ENCODE data around the gene C6orf52. TPM values are rescaled to one million over a fixed set of nuclear protein-coding genes. Genes with fewer than 3 reads are reported as not detected.
"Not testable (repeated sequence)": the region's sequence is repeated elsewhere in the genome, so short reads cannot be mapped to it uniquely, and the experiment has no call there.

C6orf52 gene
- total RNA-seq, 1 experiment from 2014 or later: 2.9 TPM

DNA sequence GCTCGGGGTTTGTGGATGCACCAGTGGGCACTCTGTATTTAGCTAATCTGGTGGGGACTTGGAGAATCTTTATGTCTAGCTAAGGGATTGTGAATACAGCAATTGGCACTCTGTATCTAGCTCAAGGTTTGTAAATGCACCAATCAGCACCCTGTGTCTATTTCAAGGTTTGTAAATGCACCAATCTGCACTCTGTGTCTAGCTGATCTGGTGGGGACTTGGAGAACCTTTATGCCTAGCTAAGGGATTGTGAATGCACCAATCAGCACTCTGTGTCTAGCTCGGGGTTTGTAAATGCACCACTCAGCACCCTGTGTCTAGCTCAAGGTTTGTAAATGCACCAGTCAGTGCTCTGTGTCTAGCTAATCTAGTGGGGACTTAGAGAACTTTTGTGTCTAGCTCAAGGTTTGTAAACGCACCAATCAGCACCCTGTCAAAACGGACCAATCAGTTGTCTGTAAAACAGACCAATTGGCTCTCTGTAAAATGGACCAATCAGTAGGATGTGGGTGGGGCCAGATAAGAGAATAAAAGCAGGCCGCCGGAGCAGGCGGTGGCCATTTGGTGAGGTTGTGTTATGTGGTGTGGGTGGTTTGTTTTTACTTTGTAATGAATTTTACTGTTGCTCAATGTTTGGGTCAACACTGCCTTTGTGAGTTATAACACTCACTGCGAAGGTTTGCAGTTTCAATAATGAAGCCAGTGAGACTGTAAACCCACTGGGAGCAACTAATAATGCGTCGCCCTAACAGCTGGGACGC, 33.8 kb downstream of the C6orf52 start:
- DNase-seq (ENCODE audit: low spot score); in situ Hi-C loops (cut with HindIII; ENCODE audit: low sequenced_read_pairs): not testable (repeated sequence)

DNA sequence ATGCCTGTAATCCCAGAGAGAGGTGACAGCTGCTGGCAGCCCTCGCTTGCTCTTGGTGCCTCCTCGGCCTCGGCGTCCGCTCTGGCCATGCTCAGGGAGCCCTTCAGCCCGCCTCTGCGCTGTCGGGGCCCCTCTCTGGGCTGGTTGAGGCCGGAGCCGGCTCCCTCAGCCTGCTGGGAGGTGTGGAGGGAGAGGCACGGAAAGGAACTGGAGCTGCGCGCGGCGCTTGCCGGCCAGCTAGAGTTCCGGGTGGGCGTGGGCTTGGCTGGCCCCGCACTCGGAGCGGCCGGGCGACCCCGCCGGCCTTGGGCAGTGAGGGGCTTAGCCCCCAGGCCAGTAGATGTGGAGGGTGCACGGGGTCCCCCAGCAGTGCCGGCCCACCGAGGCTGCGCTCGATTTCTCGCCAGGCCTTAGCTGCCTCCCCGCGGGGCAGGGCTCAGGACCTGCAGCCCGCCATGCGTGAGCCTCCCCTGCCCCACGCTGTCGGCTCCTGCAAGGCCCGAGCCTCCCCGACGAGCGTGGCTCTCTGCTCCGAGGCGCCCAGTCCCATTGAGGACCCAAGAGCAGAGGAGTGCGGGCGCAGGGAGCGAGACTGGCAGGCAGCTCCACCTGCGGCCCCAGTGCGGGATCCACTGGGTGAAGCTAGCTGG, 34.6 kb downstream of the C6orf52 start:
- DNase-seq (ENCODE audit: low spot score): no peak
- in situ Hi-C loops (cut with HindIII; ENCODE audit: low sequenced_read_pairs): no loop called here

DNA sequence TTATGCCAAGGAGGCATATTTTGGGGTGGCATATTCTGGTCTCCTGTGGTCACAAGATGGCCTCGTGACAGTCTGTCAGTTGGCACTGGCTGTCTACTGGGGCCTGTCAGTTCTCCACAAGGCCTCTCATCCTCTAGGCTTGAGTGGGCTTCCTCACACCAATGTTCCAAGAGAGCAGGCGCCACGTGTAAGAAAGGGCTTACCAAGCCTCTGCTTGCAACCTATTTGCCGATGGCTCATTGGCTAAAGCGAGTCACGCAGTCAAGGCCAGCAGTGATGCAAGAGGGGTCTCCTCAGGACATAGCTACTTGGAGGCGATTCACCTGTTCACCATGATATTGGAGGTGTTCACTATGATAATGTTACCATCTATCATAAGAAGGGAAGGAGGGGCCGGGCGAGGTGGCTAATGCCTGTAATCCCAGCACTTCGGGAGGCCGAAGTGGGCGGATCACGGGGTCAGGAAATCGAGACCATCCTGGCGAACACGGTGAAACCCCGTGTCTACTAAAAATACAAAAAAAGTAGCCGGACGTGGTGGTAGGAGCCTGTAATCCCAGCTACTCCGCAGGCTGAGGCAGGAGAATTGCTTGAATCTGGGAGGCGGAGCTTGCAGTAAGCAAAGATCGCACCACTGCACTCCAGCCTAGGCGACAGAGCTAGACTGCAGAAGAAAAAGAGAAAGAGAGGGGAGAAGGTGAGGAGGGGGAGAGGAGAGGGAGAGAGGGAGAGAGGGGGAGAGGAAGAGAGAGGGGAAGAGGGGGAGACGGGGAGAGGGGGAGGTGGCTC, 35.3 kb downstream of the C6orf52 start:
- no peak for DNase-seq (ENCODE audit: low spot score)
- in situ Hi-C loops (cut with HindIII; ENCODE audit: low sequenced_read_pairs): no loop called here

DNA sequence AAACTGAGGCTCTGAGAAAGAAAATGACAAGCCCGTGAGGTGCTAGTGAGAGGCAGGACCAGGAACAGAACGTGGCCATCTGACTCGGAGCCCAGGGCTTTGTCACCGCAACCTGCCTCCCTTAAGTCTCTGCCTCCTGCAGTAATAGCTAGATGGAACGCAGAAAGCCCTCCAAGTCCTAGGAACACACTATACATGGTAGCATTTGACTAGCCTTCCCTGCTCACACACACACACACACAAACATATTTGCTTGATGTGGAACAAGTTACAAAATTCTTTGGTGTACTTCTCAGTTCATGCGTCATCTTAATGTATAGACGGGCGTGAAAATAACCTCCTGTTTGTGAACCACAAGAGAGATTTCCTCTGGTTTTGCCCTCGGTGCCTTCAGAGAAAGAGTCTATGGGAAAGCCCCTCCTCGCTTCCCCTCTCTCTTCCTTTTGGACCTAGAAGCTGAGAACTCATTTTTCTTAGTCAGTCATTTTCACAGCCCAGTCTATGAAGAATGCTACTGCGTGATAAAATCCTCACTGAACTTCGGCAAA, 38.8 kb downstream of the C6orf52 start:
- DNase-seq (ENCODE audit: low spot score): no peak
- in situ Hi-C loops (cut with HindIII; ENCODE audit: low sequenced_read_pairs): no loop called here

DNA sequence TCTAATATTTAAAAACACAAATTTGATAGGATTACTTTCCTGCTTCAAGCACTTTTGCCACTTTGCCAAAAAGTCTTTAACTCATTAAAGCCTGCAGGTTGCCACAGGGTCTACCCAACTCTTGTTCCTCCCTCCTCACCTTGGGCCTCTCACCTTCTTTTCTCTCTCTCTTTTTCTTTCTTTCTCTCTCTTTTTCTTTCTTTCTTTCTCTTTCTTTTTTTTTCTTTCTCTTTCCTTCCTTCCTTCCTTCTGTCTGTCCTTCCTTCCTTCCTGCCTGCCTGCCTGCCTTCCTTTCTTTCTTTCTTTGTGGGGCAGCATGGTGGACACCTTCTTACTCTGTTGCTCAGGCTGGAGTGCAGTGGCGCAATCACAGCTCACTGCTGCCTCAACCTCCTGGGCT, 50.2 kb downstream of the C6orf52 start:
- no peak for DNase-seq (ENCODE audit: low spot score)
- in situ Hi-C loops (cut with HindIII; ENCODE audit: low sequenced_read_pairs): no loop called here

DNA sequence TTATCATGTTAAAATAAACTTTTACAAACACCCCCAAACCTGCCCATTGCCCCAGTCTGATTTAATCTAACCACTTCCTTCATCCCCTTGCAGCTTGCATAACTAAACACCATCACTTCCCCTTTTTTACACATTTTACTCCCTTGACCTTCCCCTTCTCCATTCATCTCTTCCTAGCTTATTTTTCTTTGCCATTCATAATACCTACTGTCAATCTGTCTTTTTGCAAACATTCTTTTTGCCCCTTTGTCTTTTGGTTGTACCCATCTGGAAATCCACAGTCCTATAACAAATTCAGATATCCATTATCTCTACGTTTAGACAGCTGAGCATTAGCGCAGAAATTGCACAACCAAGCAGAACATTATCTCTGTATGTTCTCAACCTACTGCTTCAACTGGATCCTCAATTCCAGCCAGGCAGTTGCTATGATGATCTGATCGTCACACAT, 51.2 kb downstream of the C6orf52 start:
- no peak for DNase-seq (ENCODE audit: low spot score)
- in situ Hi-C loops (cut with HindIII; ENCODE audit: low sequenced_read_pairs): no loop called here

DNA sequence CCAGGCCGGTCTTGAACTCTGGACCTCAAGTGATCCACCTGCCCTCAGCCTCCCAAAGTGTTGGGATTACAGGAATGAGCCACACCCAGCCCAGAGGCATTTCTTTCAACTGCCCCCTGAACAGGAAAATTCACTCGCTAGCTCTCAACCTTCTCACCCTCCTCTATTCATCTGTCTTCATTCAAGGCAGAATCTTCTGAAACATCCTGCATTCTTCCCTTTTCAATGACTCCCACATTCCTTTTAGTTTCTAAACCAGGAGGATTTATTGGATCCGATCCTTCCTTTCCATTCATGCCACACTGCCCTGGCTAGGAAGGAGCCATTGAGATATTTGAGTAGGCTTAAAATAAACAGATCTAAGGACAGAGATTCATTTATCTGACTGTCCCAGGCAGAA, 52.9 kb downstream of the C6orf52 start:
- DNase-seq (ENCODE audit: low spot score): no peak
- in situ Hi-C loops (cut with HindIII; ENCODE audit: low sequenced_read_pairs): no loop called here

DNA sequence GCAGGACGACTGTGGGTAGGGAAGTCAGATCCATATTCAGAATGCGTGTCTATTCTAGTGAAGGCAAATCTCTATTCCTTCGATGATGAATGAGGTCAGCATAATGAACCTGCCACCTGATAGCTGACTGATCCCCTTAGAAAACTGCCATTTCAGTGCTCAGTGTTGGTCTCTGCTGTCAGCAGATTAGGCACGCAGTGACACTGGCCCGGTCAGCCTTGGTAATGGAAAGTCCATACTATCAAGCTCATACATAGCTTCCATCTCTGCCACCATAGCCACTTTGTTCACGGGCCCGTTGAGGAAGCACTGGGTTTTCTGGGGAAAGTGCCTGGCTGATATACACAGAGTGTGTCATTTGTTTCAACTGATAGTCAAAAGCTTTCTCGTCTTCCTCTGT, 54.0 kb downstream of the C6orf52 start:
- no peak for DNase-seq (ENCODE audit: low spot score)
- in situ Hi-C loops (cut with HindIII; ENCODE audit: low sequenced_read_pairs): no loop called here

DNA sequence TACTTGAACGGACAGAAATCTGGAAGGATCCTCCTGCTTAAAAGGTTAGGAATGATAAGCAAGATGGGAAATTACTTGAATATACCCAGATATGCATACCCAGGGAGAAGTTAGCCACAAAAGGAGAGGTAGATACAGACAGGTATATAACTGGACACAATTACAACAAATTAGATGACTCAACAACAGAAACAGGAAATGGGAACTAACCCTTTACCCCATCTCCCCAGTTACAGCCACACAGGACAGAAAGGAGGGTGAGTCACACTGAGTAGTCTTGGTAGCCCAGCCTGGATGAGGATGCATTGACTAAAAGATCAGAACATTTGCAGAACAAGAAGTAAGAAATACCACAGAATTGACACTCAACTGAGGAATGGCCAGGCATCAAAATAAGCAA, 61.2 kb downstream of the C6orf52 start:
- in situ Hi-C loops (cut with HindIII; ENCODE audit: low sequenced_read_pairs): no loop called here
- no peak for DNase-seq (ENCODE audit: low spot score)

DNA sequence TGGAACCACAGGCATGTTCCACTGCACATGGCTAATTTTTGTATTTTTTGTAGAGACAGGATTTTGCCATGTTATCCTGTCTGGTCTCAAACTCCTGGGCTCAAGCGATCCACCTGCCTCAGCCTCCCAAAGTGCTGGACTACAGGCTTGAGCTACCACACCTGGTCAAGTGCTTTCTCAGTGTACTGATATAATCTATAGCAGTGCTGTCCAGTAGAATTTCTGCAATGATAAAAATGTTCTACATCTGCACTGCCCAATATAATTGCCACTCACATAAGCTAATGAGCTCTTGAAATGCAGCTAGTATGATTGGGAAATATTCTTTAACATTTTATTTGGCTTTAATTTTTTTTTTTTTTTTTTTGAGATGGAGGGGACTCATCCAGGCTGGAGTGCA, 64.2 kb downstream of the C6orf52 start:
- in situ Hi-C loops (cut with HindIII; ENCODE audit: low sequenced_read_pairs): no loop called here

DNA sequence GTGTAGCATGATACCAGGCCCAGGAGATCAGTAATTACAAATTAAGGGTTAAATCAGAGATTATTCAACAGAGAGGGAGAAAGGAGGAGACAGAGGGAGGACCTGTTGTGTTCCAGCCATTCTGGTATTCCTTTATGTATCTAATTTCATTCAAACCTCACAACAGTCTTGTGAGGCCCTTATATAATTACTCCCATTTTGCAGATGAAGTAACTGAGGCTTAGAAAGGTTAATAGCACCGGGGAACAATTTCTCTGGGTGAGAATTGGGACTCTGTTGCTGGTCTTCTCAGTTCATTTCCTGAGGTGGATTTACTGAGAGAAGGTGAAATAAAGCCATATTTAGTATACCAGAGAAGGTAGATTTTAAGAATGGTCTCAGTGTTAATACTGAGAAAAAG, 66.6 kb downstream of the C6orf52 start:
- in situ Hi-C loops (cut with HindIII; ENCODE audit: low sequenced_read_pairs): no loop called here
- DNase-seq (ENCODE audit: low spot score): no peak

More for the DNA sequence above, 64.2 kb downstream of the C6orf52 start:
- DNase-seq (ENCODE audit: low spot score): no peak

DNA sequence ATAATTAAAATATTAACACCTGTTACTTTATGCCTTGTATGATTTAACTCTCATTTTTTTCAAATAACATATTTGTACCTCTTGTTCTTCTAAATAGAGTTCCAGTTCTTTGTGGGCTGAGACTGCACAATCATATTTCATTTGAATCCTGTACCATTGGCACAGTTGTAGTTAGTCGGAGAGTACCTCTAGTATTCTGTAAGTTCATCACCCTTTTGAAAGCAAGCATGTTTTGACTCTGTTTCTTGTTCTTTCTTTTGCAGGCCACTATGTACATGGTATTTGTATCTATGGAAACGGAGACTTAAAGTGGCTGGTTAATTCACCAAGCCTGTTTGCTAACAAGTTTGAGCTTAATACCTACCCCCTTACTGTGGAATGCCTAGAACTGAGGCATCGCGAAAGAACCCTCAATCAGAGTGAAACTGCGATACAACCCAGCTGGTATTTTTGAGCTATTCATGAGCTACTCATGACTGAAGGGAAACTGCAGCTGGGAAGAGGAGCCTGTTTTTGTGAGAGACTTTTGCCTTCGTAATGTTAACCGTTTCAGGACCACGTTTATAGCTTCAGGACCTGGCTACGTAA, 68.2 kb downstream of the C6orf52 start:
- in situ Hi-C loops (cut with HindIII; ENCODE audit: low sequenced_read_pairs): no loop called here
- DNase-seq (ENCODE audit: low spot score): no peak

DNA sequence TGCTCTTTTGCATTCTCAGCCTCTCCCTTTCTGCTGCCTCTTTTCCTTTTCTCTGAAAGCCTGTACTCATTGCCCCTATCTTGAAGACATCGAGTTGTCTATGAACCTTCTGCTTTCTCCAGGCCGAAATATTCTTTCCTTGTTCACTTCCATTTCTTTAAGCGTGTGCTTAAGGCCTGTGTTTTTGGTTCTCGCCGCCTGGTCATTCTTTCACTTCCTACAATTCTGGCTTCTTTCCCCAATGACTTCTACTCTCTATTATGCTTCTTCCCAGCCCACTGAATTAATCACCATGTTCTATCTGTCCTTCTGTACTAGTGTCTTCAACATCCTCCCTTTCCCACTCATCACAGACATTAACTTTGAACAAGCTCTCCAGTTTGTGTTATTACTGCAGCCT, 69.6 kb downstream of the C6orf52 start:
- in situ Hi-C loops (cut with HindIII; ENCODE audit: low sequenced_read_pairs): no loop called here
- DNase-seq (ENCODE audit: low spot score): no peak

DNA sequence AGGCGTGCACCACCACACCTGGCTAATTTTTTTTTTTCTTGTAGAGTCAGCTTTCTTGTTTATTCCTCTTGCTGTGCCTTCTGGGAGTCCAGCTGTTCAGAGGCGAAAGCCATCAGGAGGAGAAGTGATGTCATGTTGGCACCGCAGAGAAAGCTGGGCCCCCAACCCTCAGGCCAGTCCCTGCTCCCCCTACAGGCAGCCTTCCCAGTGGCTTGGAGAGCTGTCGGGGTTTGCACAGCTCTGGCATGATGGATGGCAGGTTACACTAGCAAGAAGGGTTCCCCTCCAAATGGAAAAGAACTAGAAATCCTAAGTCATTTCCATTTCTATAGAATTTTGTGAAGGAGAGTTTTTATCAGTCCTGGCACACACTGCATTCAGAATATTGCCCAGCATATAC, 72.6 kb downstream of the C6orf52 start:
- no peak for DNase-seq (ENCODE audit: low spot score)

More for the DNA sequence above, 72.6 kb downstream of the C6orf52 start:
- in situ Hi-C loops (cut with HindIII; ENCODE audit: low sequenced_read_pairs): no loop called here

Other genes starting within 250 kb of the C6orf52 start
- 28.4 and 28.7 TPM in 2 replicates for gene GCNT2, start 173.3 kb downstream of the C6orf52 start, total RNA-seq (2014; rRNA removed; shearing (Covaris generic))
- gene PAK1IP1, start 356 bp upstream of the C6orf52 start, total RNA-seq (2014; rRNA removed; shearing (Covaris generic)): 31.3 and 43.1 TPM in 2 replicates
- gene TMEM14C, start 28.5 kb upstream of the C6orf52 start, total RNA-seq (2014; rRNA removed; shearing (Covaris generic)): 140 and 145 TPM in 2 replicates
- gene TMEM14B, start 53.2 kb upstream of the C6orf52 start, total RNA-seq (2014; rRNA removed; shearing (Covaris generic)): 138 and 150 TPM in 2 replicates
- gene MAK, start 143.9 kb upstream of the C6orf52 start, total RNA-seq (2014; rRNA removed; shearing (Covaris generic)): 0.18 and 0.95 TPM in 2 replicates
- gene GCM2, start 187.4 kb upstream of the C6orf52 start, total RNA-seq (2014; rRNA removed; shearing (Covaris generic)): 0.78 TPM in 1 of 2 replicates, not detected in the other
- gene SYCP2L, start 192.4 kb upstream of the C6orf52 start, total RNA-seq (2014; rRNA removed; shearing (Covaris generic)): 0.68 and 2.5 TPM in 2 replicates

Data from G401 (cell line).